Kidney (tissue), 14 donors: ENCODE measurements around the gene LRRN1. TPM values are rescaled to one million over a fixed set of nuclear protein-coding genes. Genes with fewer than 3 reads are reported as not detected.

Experiments
- DNase-seq, 5 donors: peaks; one replicate each; pipeline ENCODE4 v3.0.0-alpha.2; 2013 to 2020
- FAIRE-seq: peaks from 2 replicates; lab custom pipeline; 2012; peaks lifted over from hg19 to GRCh38; lab: Jason Lieb, UNC
- H3K27ac ChIP-seq, 2 donors: one replicate each; pipeline ENCODE4 v1.7.0; 2013; ENCODE audit warnings: low read depth in 2 of 2, low read length in 2 of 2, inconsistent platforms in 1 of 2
- H3K27me3 ChIP-seq: one replicate; pipeline ENCODE4 v1.7.1; 2013; ENCODE audit warnings: low read length, inconsistent platforms; ENCODE audit not compliant: control insufficient read depth, insufficient read depth
- H3K36me3 ChIP-seq, 3 donors: one replicate each; pipeline versions ENCODE4 v1.7.0 to v1.7.1; 2013; ENCODE audit warnings: low read length in 3 of 3, control low read depth in 1 of 3, inconsistent platforms in 1 of 3; ENCODE audit not compliant: insufficient read depth in 3 of 3, control insufficient read depth in 2 of 3
- H3K4me1 ChIP-seq, 3 donors: one replicate each; pipeline versions ENCODE4 v1.7.0 to v1.7.1; 2013; ENCODE audit warnings: low read length in 3 of 3, inconsistent platforms in 1 of 3, low read depth in 1 of 3; ENCODE audit not compliant: control insufficient read depth in 2 of 3, insufficient read depth in 2 of 3
- H3K4me3 ChIP-seq, 3 donors: one replicate each; pipeline versions ENCODE4 v1.7.0 to v1.8.1; 2013; ENCODE audit warnings: low read length in 3 of 3, control low read depth in 1 of 3, inconsistent platforms in 1 of 3
- H3K9ac ChIP-seq, 3 donors: one replicate each; pipeline versions ENCODE4 v1.7.0 to v1.7.1; 2013; ENCODE audit warnings: low read length in 3 of 3, control low read depth in 1 of 3, inconsistent platforms in 1 of 3
- H3K9me3 ChIP-seq, 3 donors: one replicate each; pipeline versions ENCODE4 v1.7.0 to v1.7.1; 2013; ENCODE audit warnings: low read length in 3 of 3, control low read depth in 1 of 3, inconsistent platforms in 1 of 3; ENCODE audit not compliant: control insufficient read depth in 2 of 3, insufficient read depth in 1 of 3
- CTCF ChIP-seq: IDR thresholded peaks from 3 replicates; pipeline ENCODE4 v1.5.1; 2012; ENCODE audit warnings: mild to moderate bottlenecking, moderate library complexity, borderline replicate concordance; ENCODE audit not compliant: insufficient read depth; ENCODE audit errors: extremely low read depth
- intact Hi-C: fragments of 100-400 bp; cut with DNase I; formaldehyde crosslinking; loops from one replicate; pipeline ENCODE4 v1.11.1; 2022
- polyA plus RNA-seq: library from polyadenylated mRNA; stranded (reverse); fragments of 350-450 nt; fragmentation: Illumina TruSeq; extraction: RNeasy Lipid Tissue Mini Kit (QIAGEN cat#74804); gene quantifications from one replicate; pipeline ENCODE4 v1.2.3, GENCODE V29; 2014; ENCODE audit warnings: low read depth, low replicate concordance; ENCODE audit not compliant: insufficient read depth
- total RNA-seq: library from RNA; stranded (reverse); fragmentation: NEBNext Ultra II Directional; extraction: Animal tissue kit (Norgen Biotek cat#: 25700); gene quantifications from one replicate; pipeline ENCODE4 v1.2.1, GENCODE V29; 2021
- donor health status: control.
- donor health status: control.
- donor health status: control.
- donor health status: control.
- donor health status: control.
- donor health status: DM: yes; HTN: yes; CAD: no.
- donor health status: Normal renal cell carcinoma (clear cell type).

LRRN1 gene
- total and polyA plus RNA-seq, 2 donors from 2014 or later, result 0.41 to 1.4 TPM

- intact Hi-C loops, result no loop called here
- H3K9ac ChIP-seq, result no peak overlapping the region
- TF ChIP-seq CTCF, result no peak
- DNase-seq, result no peak
- no peaks in the 10 kb centered on the region for H3K4me1 ChIP-seq
- FAIRE-seq, result no peak
- no peaks in the 10 kb centered on the region for H3K27me3 ChIP-seq
- no peak overlapping the region for H3K4me3 ChIP-seq
- no peaks in the 10 kb centered on the region for H3K36me3 ChIP-seq
- no peak overlapping the region for H3K27ac ChIP-seq
- no peaks in the 10 kb centered on the region for H3K9me3 ChIP-seq
Measured at GRCh38 chr3:3766140-3766539, 33.1 kb upstream of the LRRN1 start.

GRCh38 chr3:3771094-3771493 is 28.1 kb upstream of the LRRN1 start:
- H3K4me3 ChIP-seq, result no peak overlapping the region
- H3K9me3 ChIP-seq, result peaks cover 0 to 13% (median 2%) of the 10 kb centered on the region in 3 donors
- no peak overlapping the region for H3K27ac ChIP-seq
- DNase-seq (no peak), FAIRE-seq (no peak)
- intact Hi-C loops, result no loop called here
- no peak for TF ChIP-seq CTCF
- H3K27me3 ChIP-seq, result no peaks in the 10 kb centered on the region
- no peaks in the 10 kb centered on the region for H3K4me1 ChIP-seq
- H3K36me3 ChIP-seq, result no peaks in the 10 kb centered on the region
- no peak overlapping the region for H3K9ac ChIP-seq

- Histone ChIP-seq H3K27ac (no peak overlapping the region), H3K9ac (no peak overlapping the region), H3K4me1 (no peaks in the 10 kb centered on the region), H3K9me3 (peaks cover 0 to 14% (median 3%) of the 10 kb centered on the region in 3 donors), H3K36me3 (no peaks in the 10 kb centered on the region), H3K4me3 (no peak overlapping the region), H3K27me3 (no peaks in the 10 kb centered on the region)
- DNase-seq (peak in 2 of 5 donors; percentile 8 to 16), FAIRE-seq (no peak)
- no peak for TF ChIP-seq CTCF
- intact Hi-C loops, result no loop called here
Measured at GRCh38 chr3:3771567-3771966, 27.7 kb upstream of the LRRN1 start.

- Histone ChIP-seq H3K36me3 (no peaks in the 10 kb centered on the region), H3K4me1 (no peaks in the 10 kb centered on the region), H3K9ac (no peak overlapping the region), H3K9me3 (peaks cover 0 to 14% (median 3%) of the 10 kb centered on the region in 3 donors), H3K27ac (no peak overlapping the region), H3K27me3 (no peaks in the 10 kb centered on the region), H3K4me3 (no peak overlapping the region)
- FAIRE-seq (no peak), DNase-seq (no peak)
- intact Hi-C loops, result no loop called here
- no peak for TF ChIP-seq CTCF
Measured at GRCh38 chr3:3772338-3772737, 26.9 kb upstream of the LRRN1 start.
